ENCODE data around the gene NOL3.

The NOL3 gene

DNA sequence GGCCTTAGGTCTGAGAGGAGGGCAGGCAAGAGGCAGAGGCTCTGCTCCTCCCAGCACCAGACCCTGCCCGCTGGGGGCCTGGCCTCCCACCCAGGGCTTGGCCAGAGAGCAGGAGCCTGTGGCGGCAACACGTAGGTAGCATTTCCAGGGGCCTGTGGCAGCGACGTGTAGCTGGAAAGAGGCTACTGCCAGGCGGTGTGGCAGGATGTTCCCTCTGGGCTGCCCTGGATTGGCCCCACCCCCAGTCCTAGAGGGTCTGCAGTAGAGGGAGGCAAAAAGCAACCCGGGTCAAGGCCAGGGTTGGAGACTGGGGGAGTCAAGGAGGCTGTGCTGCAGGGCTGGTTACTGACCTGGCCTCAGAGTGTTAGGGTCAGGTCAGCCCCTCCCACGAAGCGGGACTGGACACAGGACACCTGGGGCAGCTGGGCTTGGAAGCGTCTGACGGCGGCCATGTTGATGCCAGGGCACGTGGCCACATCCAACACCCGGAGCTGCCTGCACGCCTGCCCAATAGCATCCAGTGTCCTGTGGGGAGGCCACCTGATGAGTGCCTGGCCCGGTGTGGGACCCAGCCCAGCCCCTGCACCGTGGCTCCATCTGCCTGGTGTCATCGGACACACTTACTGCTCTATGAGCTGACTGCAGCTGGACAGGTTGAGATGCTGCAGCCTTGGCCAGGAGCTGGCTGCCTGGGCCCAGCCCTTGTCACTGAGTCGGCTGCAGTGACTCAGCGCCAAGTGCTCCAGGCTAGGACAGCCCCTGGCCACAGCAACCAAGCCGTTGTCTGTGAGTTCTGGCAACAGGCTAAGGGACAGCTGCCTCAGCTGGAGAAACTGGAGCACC, 37.1 kb downstream of the NOL3 start:
- DNase-seq, result no peak

DNA sequence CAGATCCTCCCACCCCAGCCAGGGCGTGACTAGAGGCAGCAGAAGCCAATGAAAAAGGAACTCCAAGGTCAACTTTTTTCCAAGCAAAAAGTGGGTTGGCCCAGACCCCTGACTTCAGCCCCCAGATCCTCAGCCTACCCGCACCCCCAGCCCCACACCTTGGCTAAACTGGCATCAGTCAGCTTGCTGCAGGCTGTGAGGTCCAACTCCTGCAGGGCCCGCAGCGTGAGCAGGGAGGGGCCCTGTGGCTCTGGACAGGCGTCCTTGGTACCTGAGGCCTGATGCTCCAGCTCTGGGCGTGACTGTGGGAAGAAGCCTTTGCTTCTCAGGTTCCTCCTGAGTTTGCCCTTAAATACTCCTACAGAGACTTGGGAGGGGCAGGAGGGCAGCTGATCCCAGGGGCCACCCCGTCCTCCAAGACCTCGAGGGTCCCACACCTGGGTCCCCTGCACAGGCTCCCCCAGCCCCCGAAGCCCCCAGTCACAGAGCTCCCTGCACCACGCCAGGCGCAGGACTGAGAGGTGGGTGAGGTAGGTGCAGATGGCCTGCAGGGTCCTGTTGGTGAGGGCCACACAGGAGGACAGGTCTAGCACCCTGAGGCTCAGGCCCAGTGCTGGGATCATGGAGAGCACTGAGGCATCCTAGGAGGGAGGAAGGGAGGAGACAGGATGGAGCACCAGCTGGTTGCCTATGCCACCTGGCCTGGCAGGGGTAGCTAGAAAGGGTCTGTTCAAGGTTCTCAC, 38.0 kb downstream of the NOL3 start:
- DNase-seq, result no peak

DNA sequence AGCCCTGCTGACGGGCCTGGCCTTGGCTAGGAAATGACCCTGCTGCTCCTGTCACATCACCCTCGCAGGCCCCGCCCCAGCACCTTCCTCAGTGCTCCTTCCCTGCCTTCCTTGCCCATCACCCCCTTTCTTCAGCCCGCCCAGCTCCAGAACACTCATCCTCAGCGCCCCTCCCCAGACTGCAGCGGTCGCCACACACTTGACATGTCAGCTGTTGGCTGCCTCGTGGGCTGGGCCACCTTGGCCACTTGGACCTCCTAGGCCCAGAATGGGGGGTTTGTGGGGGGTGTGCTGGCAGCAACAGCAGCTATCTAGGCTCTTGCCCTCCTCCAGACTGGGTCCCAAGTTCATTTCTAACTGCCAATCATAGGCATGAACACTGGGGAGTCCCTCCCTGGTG, 39.2 kb downstream of the NOL3 start:
- no peak for DNase-seq

GRCh38 chr16:67210069-67210937, 40.0 kb downstream of the NOL3 start:
- no peak for DNase-seq

DNA sequence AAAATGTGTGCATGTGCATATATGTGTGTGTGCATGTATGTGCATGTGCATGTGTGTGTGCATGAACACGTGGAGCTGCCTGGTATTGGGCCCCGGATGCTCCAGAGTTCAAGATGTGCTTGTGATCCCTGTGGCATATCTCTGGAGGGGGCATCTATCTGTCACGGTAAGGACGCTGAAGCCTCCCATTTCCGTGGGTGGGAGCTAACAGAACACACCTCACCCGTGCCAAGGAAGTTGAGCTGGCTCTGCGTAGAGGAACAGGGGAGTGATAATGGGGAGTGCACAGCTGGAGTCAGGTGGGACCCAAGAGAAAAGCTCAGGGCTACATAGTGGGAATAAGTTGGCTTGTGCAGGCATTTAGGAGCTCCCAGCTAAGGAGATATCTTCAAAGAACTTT, 41.3 kb downstream of the NOL3 start:
- DNase-seq, result no peak

DNA sequence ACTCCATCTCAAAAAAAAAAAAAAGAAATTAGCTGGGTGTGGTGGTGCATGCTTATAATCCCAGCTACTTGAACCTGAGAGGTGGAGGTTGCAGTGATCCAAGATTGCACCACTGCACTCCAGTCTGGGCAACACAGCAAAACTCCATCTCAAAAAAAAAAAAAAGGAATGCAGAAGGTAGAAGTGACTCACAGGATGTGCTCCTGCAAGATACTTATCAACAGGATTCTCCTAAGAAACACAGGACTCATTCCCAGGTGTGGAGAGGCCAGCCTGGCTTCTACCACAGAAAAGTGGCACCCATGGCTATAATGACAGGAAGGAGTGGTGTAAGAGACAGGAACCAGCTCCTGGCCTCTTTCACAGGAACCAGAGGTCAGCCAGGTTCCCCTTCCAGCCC, 42.4 kb downstream of the NOL3 start:
- DNase-seq, result no peak

DNA sequence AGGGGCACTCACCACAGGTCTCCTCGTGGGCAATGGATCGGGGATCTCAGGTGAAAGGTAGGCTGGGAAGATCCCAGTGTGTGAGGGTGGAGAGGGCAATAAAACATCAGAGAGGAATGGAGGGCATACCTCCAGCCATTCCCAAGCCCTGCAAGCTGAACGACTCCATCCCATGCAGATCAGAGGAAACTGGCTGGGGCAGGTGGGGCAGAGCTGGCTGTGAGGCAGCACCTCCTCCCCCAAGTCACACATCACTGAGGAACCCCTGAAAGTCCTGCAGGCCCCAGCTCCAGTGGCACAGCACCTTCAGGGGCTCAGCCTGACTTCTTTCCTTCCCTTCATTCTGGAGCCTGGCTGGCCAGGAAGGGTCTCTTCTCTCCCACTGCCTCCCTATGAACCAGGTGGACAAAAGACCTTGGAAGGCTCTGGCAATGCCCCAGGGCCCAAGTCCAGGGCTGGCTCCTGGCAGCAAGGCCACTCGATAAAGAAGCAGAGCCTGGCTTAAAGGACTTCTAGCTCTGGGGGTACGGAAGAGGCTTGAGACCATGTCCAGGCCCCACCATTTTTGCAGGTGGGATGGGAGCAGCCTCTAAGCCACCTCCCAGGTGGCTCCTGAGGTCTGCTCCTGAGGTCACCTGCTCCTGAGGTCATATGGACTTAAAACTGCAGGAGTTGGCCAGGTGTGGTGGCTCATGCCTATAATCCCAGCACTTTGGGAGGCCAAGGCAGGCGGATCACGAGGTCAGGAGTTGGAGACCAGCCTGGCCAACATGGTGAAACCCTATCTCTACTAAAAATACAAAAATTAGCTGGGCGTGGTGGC, 43.1 kb downstream of the NOL3 start:
- no peak for DNase-seq

DNA sequence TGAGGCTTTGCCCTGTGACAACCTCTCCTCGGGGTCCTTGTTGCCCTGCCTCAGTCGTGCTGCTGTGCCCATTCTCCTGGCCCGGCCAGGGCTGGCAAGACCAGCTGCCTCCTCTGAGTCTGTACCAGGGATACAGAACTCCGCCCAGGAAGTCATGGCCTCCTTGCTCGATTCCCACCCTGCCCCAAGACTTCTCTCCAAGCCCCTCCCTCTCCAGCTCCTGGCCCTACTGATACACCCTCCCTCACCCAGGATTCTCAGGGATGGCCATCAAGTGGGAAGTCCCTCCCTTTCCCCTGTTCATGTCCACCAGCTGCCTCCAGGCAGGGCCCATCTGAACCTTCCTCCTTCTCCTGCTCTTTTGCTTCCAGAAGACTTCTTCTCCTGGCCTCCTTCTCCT, 45.4 kb downstream of the NOL3 start:
- no peak for DNase-seq

- no peak for DNase-seq
Measured at GRCh38 chr16:67216612-67217490, 46.5 kb downstream of the NOL3 start.

- DNase-seq, result no peak
Measured at GRCh38 chr16:67223992-67224391, 53.7 kb downstream of the NOL3 start.
